Mucosa of rectum (tissue), 2 donors: Measurements from ENCODE around the gene KMT2C.

ENCODE experiments used
- H3K27ac ChIP-seq, 2 donors: one replicate each; pipeline ENCODE4 v1.7.0; 2013; ENCODE audit warnings: inconsistent platforms in 2 of 2, low read depth in 2 of 2, low read length in 2 of 2
- H3K27me3 ChIP-seq, 2 donors: one replicate each; pipeline ENCODE4 v1.7.0; 2013; ENCODE audit warnings: low read length in 2 of 2; ENCODE audit not compliant: control insufficient read depth in 2 of 2, insufficient read depth in 2 of 2
- H3K36me3 ChIP-seq, 2 donors: one replicate each; pipeline ENCODE4 v1.7.0; 2013; ENCODE audit warnings: low read length in 2 of 2; ENCODE audit not compliant: control insufficient read depth in 2 of 2, insufficient read depth in 2 of 2
- H3K4me1 ChIP-seq, 2 donors: one replicate each; pipeline ENCODE4 v1.7.0; 2013; ENCODE audit warnings: low read length in 2 of 2, mild to moderate bottlenecking in 1 of 2; ENCODE audit not compliant: control insufficient read depth in 2 of 2, insufficient read depth in 2 of 2
- H3K4me3 ChIP-seq, 2 donors: one replicate each; pipeline ENCODE4 v1.7.0; 2013; ENCODE audit warnings: low read length in 2 of 2
- H3K9ac ChIP-seq, 2 donors: one replicate each; pipeline ENCODE4 v1.7.0; 2013; ENCODE audit warnings: low read length in 2 of 2, low read depth in 1 of 2, mild to moderate bottlenecking in 1 of 2
- H3K9me3 ChIP-seq, 2 donors: one replicate each; pipeline ENCODE4 v1.7.0; 2013; ENCODE audit warnings: low read length in 2 of 2; ENCODE audit not compliant: control insufficient read depth in 2 of 2
- donor health status: healthy.
- donor health status: Normal muscosa, but diverticular disease.

The KMT2C gene

GRCh38 chr7:152127229-152127628 lies 308.6 kb downstream of the KMT2C start:
- no peaks in the 10 kb centered on the region for H3K27me3 ChIP-seq
- no peak overlapping the region for H3K9ac ChIP-seq
- H3K4me1 ChIP-seq, result no peaks in the 10 kb centered on the region
- no peak overlapping the region for H3K4me3 ChIP-seq
- H3K9me3 ChIP-seq, result no peaks in the 10 kb centered on the region
- no peak overlapping the region for H3K27ac ChIP-seq
- peaks cover 55 to 58% of the 10 kb centered on the region in 2 donors for H3K36me3 ChIP-seq

- Histone ChIP-seq H3K36me3 (peaks cover 54 to 60% of the 10 kb centered on the region in 2 donors), H3K9me3 (no peaks in the 10 kb centered on the region), H3K27ac (no peak overlapping the region)
These were observed 309.1 kb downstream of the KMT2C start for GRCh38 chr7:152126741-152127140.

GRCh38 chr7:152122540-152122939 lies 313.3 kb downstream of the KMT2C start:
- Histone ChIP-seq H3K9ac (no peak overlapping the region), H3K4me3 (no peak overlapping the region), H3K27ac (no peak overlapping the region), H3K36me3 (peaks cover 69 to 72% of the 10 kb centered on the region in 2 donors), H3K27me3 (no peaks in the 10 kb centered on the region), H3K9me3 (no peaks in the 10 kb centered on the region), H3K4me1 (no peaks in the 10 kb centered on the region)

More at GRCh38 chr7:152126741-152127140, 309.1 kb downstream of the KMT2C start:
- no peaks in the 10 kb centered on the region for H3K4me1 ChIP-seq
- no peak overlapping the region for H3K4me3 ChIP-seq
- no peak overlapping the region for H3K9ac ChIP-seq
- H3K27me3 ChIP-seq, result no peaks in the 10 kb centered on the region

- H3K9ac ChIP-seq, result no peak overlapping the region
- H3K36me3 ChIP-seq, result peaks cover 66 to 76% of the 10 kb centered on the region in 2 donors
- H3K27me3 ChIP-seq, result no peaks in the 10 kb centered on the region
- no peaks in the 10 kb centered on the region for H3K9me3 ChIP-seq
- H3K4me3 ChIP-seq, result no peak overlapping the region
- H3K27ac ChIP-seq, result no peak overlapping the region
- no peaks in the 10 kb centered on the region for H3K4me1 ChIP-seq
These were observed 314.4 kb downstream of the KMT2C start for GRCh38 chr7:152121432-152121831.

GRCh38 chr7:152120776-152121175 lies 315.0 kb downstream of the KMT2C start:
- Histone ChIP-seq H3K27me3 (no peaks in the 10 kb centered on the region), H3K27ac (no peak overlapping the region), H3K9ac (no peak overlapping the region), H3K9me3 (no peaks in the 10 kb centered on the region), H3K4me1 (no peaks in the 10 kb centered on the region), H3K4me3 (no peak overlapping the region), H3K36me3 (peaks cover 66 to 73% of the 10 kb centered on the region in 2 donors)

- Histone ChIP-seq H3K27me3 (no peaks in the 10 kb centered on the region), H3K27ac (no peak overlapping the region), H3K9ac (no peak overlapping the region), H3K4me3 (no peak overlapping the region), H3K36me3 (peaks cover 66 to 69% of the 10 kb centered on the region in 2 donors), H3K9me3 (no peaks in the 10 kb centered on the region), H3K4me1 (no peaks in the 10 kb centered on the region)
These were observed 315.6 kb downstream of the KMT2C start for GRCh38 chr7:152120210-152120609.

- H3K9me3 ChIP-seq, result no peaks in the 10 kb centered on the region
- no peak overlapping the region for H3K4me3 ChIP-seq
- no peaks in the 10 kb centered on the region for H3K27me3 ChIP-seq
- H3K9ac ChIP-seq, result no peak overlapping the region
- no peaks in the 10 kb centered on the region for H3K4me1 ChIP-seq
- H3K27ac ChIP-seq, result no peak overlapping the region
- H3K36me3 ChIP-seq, result peaks cover 50 to 58% of the 10 kb centered on the region in 2 donors
These were observed 318.4 kb downstream of the KMT2C start for GRCh38 chr7:152117356-152117755.

- Histone ChIP-seq H3K9ac (no peak overlapping the region), H3K27ac (no peak overlapping the region), H3K36me3 (peaks cover 38% of the 10 kb centered on the region in 2 donors), H3K9me3 (no peaks in the 10 kb centered on the region), H3K4me1 (no peaks in the 10 kb centered on the region), H3K4me3 (no peak overlapping the region), H3K27me3 (no peaks in the 10 kb centered on the region)
These were observed 320.6 kb downstream of the KMT2C start for GRCh38 chr7:152115021-152115718.

- Histone ChIP-seq H3K4me1 (no peaks in the 10 kb centered on the region), H3K27me3 (no peaks in the 10 kb centered on the region), H3K9me3 (no peaks in the 10 kb centered on the region), H3K9ac (no peak overlapping the region), H3K36me3 (peaks cover 24% of the 10 kb centered on the region in 2 donors), H3K27ac (no peak overlapping the region), H3K4me3 (no peak overlapping the region)
These were observed 323.0 kb downstream of the KMT2C start for GRCh38 chr7:152112829-152113228.

GRCh38 chr7:152108359-152108758 lies 327.4 kb downstream of the KMT2C start:
- H3K27ac ChIP-seq, result no peak overlapping the region
- H3K27me3 ChIP-seq, result no peaks in the 10 kb centered on the region
- no peaks in the 10 kb centered on the region for H3K4me1 ChIP-seq
- H3K4me3 ChIP-seq, result no peak overlapping the region
- H3K9ac ChIP-seq, result no peak overlapping the region
- H3K36me3 ChIP-seq, result peaks cover 11 to 18% of the 10 kb centered on the region in 2 donors
- H3K9me3 ChIP-seq, result no peaks in the 10 kb centered on the region
